NCI-H748 (cell line): ENCODE results near the gene CIZ1.
A peak's percentile ranks its signal among the peaks of the same experiment; 100 is the strongest.

Source experiments
- DNase-seq: peaks from one replicate; lab custom pipeline; 2025; ENCODE audit not compliant: unreplicated experiment; lab: John Stamatoyannopoulos, UW

Gene CIZ1

GRCh38 chr9:128213746-128214497, 22.6 kb upstream of the CIZ1 start:
- DNase-seq, result no peak

GRCh38 chr9:128211981-128212281, 20.6 kb upstream of the CIZ1 start:
- no peak for DNase-seq

- no peak for DNase-seq
Measured at GRCh38 chr9:128211186-128211980, 20.0 kb upstream of the CIZ1 start.

GRCh38 chr9:128208946-128209669, 17.7 kb upstream of the CIZ1 start:
- DNase-seq, result no peak

- no peak for DNase-seq
Measured at GRCh38 chr9:128208386-128208785, 17.0 kb upstream of the CIZ1 start.

GRCh38 chr9:128206916-128207910, 15.8 kb upstream of the CIZ1 start:
- no peak for DNase-seq

GRCh38 chr9:128206484-128206883, 15.1 kb upstream of the CIZ1 start:
- DNase-seq, result no peak

- no peak for DNase-seq
Measured at GRCh38 chr9:128205296-128205944, 14.0 kb upstream of the CIZ1 start.

- no peak for DNase-seq
Measured at GRCh38 chr9:128204858-128205257, 13.5 kb upstream of the CIZ1 start.

GRCh38 chr9:128203707-128204551, 12.6 kb upstream of the CIZ1 start:
- DNase-seq, result peak; percentile 66

GRCh38 chr9:128203024-128203706, 11.8 kb upstream of the CIZ1 start, which contains the start of gene DNM1:
Gene DNM1 (plus strand): TSS chr9:128203379. CDS start chr9:128203471, 92 bp downstream.
- peak; percentile 76 for DNase-seq

- no peak for DNase-seq
Measured at GRCh38 chr9:128202648-128203023, 11.3 kb upstream of the CIZ1 start.

GRCh38 chr9:128201441-128202369, 10.3 kb upstream of the CIZ1 start:
- no peak for DNase-seq

- no peak for DNase-seq
Measured at GRCh38 chr9:128193469-128194096, 2.2 kb upstream of the CIZ1 start.

GRCh38 chr9:128192601-128193371, 1.4 kb upstream of the CIZ1 start:
- DNase-seq, result peak; percentile 97
